NK-92 (cell line): ENCODE results near the gene RNASE4.
"Not testable (repeated sequence)": the region's sequence is repeated elsewhere in the genome, so short reads cannot be mapped to it uniquely, and the experiment has no call there.

Experiments
- DNase-seq: peaks from one replicate; lab custom pipeline; 2025; ENCODE audit not compliant: unreplicated experiment; lab: John Stamatoyannopoulos, UW

RNASE4 gene, protein sequence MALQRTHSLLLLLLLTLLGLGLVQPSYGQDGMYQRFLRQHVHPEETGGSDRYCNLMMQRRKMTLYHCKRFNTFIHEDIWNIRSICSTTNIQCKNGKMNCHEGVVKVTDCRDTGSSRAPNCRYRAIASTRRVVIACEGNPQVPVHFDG

GRCh38 chr14:20683891-20684661, at the start of gene RNASE4:
Gene RNASE4 (plus strand): TSS chr14:20684560. CDS start chr14:20699372, 14,812 bp downstream.
- DNase-seq = no peak

DNA sequence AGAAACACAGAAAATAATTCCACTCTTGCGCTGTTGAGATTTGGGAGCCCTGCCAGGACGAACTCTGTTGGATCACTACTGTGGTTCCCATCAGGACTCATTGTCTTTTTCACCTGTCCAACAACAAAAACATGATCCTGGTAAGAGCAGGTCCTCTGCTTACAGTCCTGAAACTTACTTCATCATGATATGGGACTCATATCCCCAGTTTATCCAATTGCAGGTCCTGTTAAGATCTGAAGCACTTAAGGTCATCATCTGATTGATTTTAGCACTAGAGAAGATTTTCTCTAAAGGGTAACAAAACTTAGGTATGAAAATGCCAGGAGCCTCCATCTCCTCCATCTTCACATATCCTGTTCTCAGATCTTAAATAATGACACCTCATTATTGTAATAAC, 42.8 kb upstream of the RNASE4 start, which contains the start of gene OR6S1:
Gene OR6S1, minus strand, starts transcription at position 101 of the 400 bp plus-strand sequence. Its CDS starts 0 bp downstream, at position 101.
- no peak for DNase-seq

DNA sequence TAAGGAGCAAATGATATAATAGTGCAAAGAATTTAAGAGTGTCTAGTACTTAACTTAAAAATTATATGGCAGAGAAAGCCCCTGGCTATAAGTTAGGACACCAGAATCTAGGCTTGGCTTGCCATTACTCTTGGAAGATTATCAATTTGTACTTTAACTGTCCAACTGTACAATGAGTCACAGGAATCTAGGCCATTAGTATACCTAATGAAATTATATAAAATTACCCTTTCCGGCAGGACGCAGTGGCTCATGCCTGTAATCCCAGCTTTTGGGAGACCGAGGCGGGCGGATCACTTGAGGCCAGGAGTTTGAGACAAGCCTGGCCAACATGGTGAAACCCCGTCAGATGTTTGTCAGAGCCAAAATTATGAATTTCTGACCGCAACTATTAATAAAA, 42.2 kb upstream of the RNASE4 start:
- no peak for DNase-seq

- DNase-seq = not testable (repeated sequence)
Observed at GRCh38 chr14:20642755-20643154, 41.6 kb upstream of the RNASE4 start.

- no peak for DNase-seq
Observed at GRCh38 chr14:20644520-20644919, 39.8 kb upstream of the RNASE4 start.

- DNase-seq = no peak
Observed at GRCh38 chr14:20645481-20645880, 38.9 kb upstream of the RNASE4 start.

DNA sequence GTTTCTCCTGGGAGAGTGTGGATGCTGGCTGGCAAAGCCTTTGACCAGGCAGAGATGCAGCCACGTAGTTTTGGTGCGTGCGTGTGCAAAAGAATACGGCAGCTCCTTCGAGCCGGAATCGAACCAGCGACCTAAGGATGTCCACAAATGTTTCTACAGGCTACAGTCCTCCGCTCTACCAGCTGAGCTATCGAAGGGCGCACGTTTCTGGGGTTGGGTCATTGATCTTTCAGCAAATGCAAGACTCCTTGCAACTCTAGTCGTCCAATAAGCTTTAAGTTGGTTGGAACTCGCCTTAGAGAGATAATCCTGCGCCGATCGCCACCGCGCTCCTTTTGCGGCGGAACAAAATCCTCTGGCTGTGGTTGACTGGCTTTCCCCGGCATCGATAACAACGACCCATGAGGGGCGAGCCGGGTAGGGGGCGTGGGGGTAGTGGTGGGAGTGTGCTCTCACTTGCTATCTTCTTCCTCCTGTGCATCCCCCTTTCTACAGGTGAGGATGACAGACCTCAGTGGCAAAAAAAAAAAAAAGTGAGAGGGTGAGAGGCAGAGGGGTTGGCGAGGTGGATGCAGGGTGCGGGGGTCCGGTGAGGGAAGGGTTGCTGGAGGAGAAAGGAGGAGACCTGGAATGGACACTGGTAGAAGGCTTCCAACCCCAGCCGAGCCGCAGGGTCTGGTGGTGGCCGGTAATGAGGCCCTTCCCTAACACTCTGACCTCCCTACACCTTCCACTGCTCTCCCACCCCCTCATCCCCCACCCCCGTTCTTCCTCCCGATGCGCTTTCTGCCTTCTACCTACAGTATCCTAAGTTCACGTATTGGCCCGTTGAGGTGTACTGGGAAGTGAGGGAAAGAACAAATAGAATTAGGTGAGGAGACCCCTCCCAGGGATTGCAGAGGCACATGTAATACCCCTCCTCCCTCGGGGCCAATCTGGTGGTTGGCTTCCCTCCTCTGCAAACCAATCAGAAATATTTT, 31.1 kb upstream of the RNASE4 start:
- DNase-seq = no peak

DNA sequence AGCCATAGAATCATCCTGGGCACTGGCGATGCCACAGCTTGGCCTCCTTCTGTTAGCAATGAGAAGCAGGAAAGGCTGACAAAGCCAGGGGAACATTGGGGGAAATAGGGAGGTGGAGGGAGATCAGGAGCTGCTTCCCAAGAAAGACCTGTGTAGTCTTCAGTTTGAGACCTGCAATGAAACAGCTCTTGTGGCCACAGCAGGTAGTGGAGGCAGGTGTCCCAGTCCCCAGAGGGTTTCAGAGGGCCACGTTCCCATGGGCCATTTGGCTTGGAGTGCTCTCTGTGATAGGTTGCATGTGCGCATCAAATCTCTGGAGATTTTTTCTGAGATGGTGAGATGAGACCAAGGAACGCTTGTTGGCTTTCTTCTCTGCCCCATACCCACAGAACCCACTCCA, 28.5 kb upstream of the RNASE4 start:
- no peak for DNase-seq

GRCh38 chr14:20656274-20656673, 28.1 kb upstream of the RNASE4 start:
- no peak for DNase-seq

DNA sequence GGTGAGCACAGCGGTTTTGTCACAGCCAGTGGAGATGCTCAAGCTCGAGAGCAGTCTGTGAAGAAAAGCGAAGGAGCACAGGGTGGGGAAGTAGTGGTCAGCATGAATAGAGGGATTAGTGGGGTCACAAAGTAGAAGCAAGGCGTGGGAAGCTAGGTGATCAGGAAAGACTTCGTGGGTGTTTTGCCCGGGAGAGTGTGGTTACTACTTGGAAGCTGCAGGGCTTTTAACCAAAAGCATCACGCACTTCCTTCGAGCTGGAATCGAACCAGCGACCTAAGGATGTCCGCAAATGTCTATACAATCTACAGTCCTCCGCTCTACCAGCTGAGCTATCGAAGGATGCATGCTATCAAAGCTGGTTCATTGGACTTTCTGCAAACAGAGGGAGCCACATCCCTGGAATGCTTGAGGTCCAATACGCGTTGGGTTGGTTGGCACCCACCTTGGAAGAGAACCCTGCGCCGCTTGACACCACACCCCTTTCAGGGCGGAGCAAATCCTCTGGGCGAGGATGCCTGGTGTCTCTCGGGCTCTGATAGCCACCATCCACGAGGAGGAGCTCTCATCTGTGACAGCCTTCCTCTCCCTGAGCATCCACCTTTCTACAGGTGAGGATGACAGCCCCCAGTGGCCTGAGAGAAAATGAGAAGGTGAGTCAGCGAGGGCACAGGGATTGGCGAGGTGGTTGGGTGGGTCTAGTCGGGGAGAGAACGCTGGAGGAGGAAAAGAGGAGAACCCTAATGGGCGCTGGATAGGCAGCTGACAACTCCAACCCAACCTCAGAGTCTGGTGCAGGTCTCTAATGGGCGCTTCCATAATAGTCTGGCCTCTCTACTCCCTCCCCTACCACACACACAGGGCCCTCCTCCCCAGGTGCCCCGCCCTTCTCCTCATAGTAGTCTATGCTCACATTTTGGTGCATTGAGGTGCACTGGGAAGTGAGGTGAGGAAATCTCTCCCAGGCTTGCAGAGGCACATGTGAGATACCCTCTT, 26.8 kb upstream of the RNASE4 start:
- no peak for DNase-seq

- DNase-seq = no peak
Observed at GRCh38 chr14:20658246-20658645, 26.1 kb upstream of the RNASE4 start.

GRCh38 chr14:20659336-20659735, 25.0 kb upstream of the RNASE4 start:
- no peak for DNase-seq

DNA sequence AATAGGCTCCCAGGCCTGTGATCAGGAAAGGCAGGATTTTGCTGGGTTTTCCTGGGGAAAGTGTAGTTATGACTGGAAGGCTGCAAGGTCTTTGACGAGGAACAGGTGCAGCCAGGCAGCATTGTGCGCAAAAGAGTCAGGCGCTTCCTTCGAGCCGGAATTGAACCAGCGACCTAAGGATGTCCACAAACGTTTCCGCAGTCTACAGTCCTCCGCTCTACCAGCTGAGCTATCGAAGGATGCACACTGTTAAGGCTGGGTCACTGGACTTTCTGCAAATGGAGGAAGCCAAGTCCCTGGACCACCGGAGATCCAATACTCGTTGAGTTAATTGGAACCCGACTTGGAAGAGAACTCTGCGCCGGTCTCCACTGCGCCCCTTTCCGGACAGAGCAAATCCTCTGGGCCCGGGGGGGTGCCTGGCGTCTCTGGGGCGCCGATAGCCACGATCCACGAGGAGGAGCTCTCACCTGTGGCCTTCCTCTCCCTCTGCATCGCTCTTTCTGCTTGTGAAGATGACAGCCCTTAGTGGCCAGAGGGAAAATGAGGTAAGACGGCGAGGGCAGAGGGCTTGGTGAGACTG, 24.5 kb upstream of the RNASE4 start:
- DNase-seq = no peak

DNA sequence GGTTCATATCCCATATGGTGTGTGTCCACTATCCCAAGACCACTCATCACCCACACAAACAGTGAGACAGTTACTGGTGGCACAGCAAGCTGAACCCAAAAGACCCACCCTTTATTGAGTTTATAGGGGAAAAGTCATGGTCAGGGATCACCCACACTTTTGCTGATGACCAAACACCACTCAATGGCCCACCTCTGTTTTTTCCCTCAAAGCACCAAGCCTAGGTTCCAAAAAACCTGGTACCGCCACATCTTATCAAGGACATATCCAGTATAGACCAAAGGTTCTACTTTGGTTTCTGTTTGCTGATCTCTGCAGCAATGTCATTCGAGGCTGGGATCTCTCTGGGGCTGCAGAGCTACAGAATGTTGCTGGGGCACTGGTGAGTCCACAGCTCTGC, 23.2 kb upstream of the RNASE4 start:
- DNase-seq = no peak

GRCh38 chr14:20662968-20663732, 21.2 kb upstream of the RNASE4 start:
- no peak for DNase-seq

- not testable (repeated sequence) for DNase-seq
Observed at GRCh38 chr14:20666400-20666961, 17.9 kb upstream of the RNASE4 start.

DNA sequence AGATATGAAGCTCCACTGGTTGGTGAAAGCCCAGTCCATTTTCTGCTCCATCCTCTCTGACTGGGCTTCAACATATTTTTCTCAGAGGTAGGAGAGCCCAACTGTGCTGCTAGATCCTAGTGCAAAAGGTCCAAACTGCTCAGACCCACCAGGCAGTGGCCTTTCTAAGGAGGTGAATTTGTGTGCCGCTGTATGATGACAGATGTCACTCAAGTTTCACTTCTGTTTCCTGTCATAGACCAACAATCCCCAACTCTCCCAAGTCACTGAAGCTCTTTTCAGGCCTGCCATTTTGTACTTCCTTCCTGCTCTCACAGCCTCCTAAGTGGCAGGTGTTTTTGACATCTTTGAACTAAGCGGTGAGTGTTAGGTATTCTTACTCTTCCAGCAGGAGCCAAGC, 16.4 kb upstream of the RNASE4 start:
- DNase-seq = no peak

- no peak for DNase-seq
Observed at GRCh38 chr14:20668969-20669368, 15.4 kb upstream of the RNASE4 start.
